ENCODE data around the gene MEGF9.

GRCh38 chr9:120755810-120756434 lies 41.7 kb upstream of the MEGF9 start:
- TF ChIP-seq POLR2A (IDR thresholded peaks at IDR 0.05) (no peak), CTCF (IDR thresholded peaks at IDR 0.05) (peak in 1 of 3 donors; percentile 78)
